Measurements from ENCODE around the gene CDKL1. TPM values are rescaled to one million over a fixed set of nuclear protein-coding genes. Genes with fewer than 3 reads are reported as not detected.

Gene CDKL1
- total RNA-seq, 1 experiment from 2014 or later, result 2.4 TPM

- intact Hi-C loops (cut with micrococcal nuclease; ENCODE audit: unreplicated experiment), result loop anchor here (1.0 to 5.0 kb wide), 2 partner anchors 220 to 460 kb away; partner anchors contain the start of genes MAP4K5 and NEMF
- Histone ChIP-seq H3K36me3 (ENCODE audit: low read depth) (no peaks in the 10 kb centered on the region), H2AFZ (peak within 1 kb of the TSS; percentile 99), H3K4me1 (replicated peaks; ENCODE audit: insufficient read depth) (peaks cover 18% of the 10 kb centered on the region), H3K9me2 (ENCODE audit: insufficient read depth) (no peaks in the 10 kb centered on the region; the same call in 1 of the 2 replicates), H3F3A (ENCODE audit: insufficient read depth, low read depth) (peaks cover 5% of the 10 kb centered on the region; the same call in 1 of the 2 replicates), H3K4me3 (peak within 1 kb of the TSS; percentile 85), H3K27me3 (ENCODE audit: insufficient read depth, low read depth) (no peaks in the 10 kb centered on the region), H3K4me2 (peak within 1 kb of the TSS; percentile 97), H3K27ac (peak within 1 kb of the TSS; percentile 88), H4K20me1 (ENCODE audit: insufficient read depth) (no peaks in the 10 kb centered on the region), H3K79me2 (ENCODE audit: low read depth) (peaks cover 54% of the 10 kb centered on the region), H3K9me3 (ENCODE audit: insufficient read depth, low read depth) (no peaks in the 10 kb centered on the region; the same call in 1 of the 2 replicates)
- DNase-seq, result peak; percentile 83 to 95
- no TSS peak for BruUV-seq (replicated peaks)
- POLR2A ChIA-PET (ENCODE audit: unreplicated experiment), result interaction anchor here (0.5 to 0.9 kb wide), 6 partner anchors 84 to 1482 kb away, joined by 3 to 19 read pairs (median 4); partner anchors contain the start of genes CDKL1 and NEMF
- CTCF ChIA-PET, result interaction anchor here (0.6 kb wide), 4 partner anchors 92 to 929 kb away, joined by 3 to 4 read pairs (median 4); no protein-coding TSS in a partner anchor
- TF ChIP-seq EZH2 (IDR thresholded peaks at IDR 0.05; ENCODE audit: low read depth) (no peak), CTCF (conservative IDR thresholded peaks at IDR 0.05) (peak; percentile 31)
Observed at GRCh38 chr14:50311972-50312733, 84.5 kb downstream of the CDKL1 start, which contains the start of the genes DMAC2L and L2HGDH. Gene DMAC2L (plus strand): TSS chr14:50312324. CDS start chr14:50321488, 9,164 bp downstream. Gene L2HGDH (minus strand): TSS chr14:50312229. CDS start chr14:50312150, 79 bp downstream.

DNA sequence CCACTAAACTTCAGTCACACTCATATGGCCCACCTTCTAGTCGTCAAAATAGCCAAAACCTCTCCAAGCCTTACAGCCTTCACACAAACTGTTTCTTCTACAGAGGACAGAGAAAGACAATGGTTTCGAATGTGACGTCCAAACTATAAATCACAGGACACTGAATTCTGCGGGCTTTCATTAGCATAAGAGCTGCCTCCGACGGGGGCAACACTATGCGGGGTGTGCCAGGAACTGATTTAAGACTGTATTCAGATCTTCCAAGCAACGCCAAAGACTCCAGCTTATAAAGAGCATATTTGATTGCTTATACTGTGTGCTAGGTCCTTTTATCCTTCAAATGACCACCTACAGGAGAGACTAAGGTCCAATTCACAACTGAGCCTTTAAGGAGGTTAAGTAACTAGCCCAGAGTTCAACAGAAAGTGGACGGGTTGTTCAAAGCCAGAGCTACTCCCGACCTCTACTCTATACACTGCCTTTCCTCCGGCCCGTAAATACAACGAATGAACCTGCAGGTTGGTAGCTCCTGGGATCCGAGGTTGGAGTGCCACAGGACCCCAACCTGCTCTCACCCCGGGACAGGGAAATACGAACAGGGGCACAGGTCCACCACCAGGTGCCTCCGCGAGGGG lies 85.2 kb downstream of the CDKL1 start:
- no peaks in the 10 kb centered on the region for H4K20me1 ChIP-seq (ENCODE audit: insufficient read depth)
- peak overlapping the region; percentile 97 for H3K4me2 ChIP-seq
- no peaks in the 10 kb centered on the region; the same call in 1 of the 2 replicates for H3K9me2 ChIP-seq (ENCODE audit: insufficient read depth)
- peaks cover 5% of the 10 kb centered on the region; the same call in 1 of the 2 replicates for H3F3A ChIP-seq (ENCODE audit: insufficient read depth, low read depth)
- ChIA-PET POLR2A (ENCODE audit: unreplicated experiment) (interaction anchor here (0.5 to 0.6 kb wide), 2 partner anchors 85 to 140 kb away, joined by 4 to 5 read pairs; partner anchors contain the start of gene CDKL1), CTCF (interaction anchor here (0.5 to 1.0 kb wide), 3 partner anchors 10 to 416 kb away, joined by 3 to 5 read pairs (median 3); no protein-coding TSS in a partner anchor)
- no peaks in the 10 kb centered on the region for H3K36me3 ChIP-seq (ENCODE audit: low read depth)
- H3K79me2 ChIP-seq (ENCODE audit: low read depth), result peaks cover 54% of the 10 kb centered on the region
- H3K4me1 ChIP-seq (replicated peaks; ENCODE audit: insufficient read depth), result peaks cover 18% of the 10 kb centered on the region
- TF ChIP-seq EZH2 (IDR thresholded peaks at IDR 0.05; ENCODE audit: low read depth) (no peak), CTCF (conservative IDR thresholded peaks at IDR 0.05) (peak; percentile 64; the same call in 1 of the 2 replicates)
- H3K27me3 ChIP-seq (ENCODE audit: insufficient read depth, low read depth), result no peaks in the 10 kb centered on the region
- peak overlapping the region; percentile 99 for H2AFZ ChIP-seq
- peak overlapping the region; percentile 85 for H3K4me3 ChIP-seq
- DNase-seq, result no peak
- BruUV-seq (replicated peaks), result TSS peak; percentile 50
- no peaks in the 10 kb centered on the region; the same call in 1 of the 2 replicates for H3K9me3 ChIP-seq (ENCODE audit: insufficient read depth, low read depth)
- intact Hi-C loops (cut with micrococcal nuclease; ENCODE audit: unreplicated experiment), result loop anchor here (5.0 kb wide), 1 partner anchor 459 kb away; the partner anchor contains the start of gene NEMF
- H3K27ac ChIP-seq, result peak overlapping the region; percentile 33; the same call in 1 of the 2 replicates

GRCh38 chr14:50310445-50310844 lies 86.2 kb downstream of the CDKL1 start:
- ChIA-PET CTCF (interaction anchor here (0.6 to 1.0 kb wide), 5 partner anchors 11 to 680 kb away, joined by 3 to 14 read pairs (median 5); no protein-coding TSS in a partner anchor), POLR2A (ENCODE audit: unreplicated experiment) (no interaction called here)
- no peak for DNase-seq
- no peaks in the 10 kb centered on the region; the same call in 1 of the 2 replicates for H3K9me2 ChIP-seq (ENCODE audit: insufficient read depth)
- peaks cover 5% of the 10 kb centered on the region; the same call in 1 of the 2 replicates for H3F3A ChIP-seq (ENCODE audit: insufficient read depth, low read depth)
- peaks cover 18% of the 10 kb centered on the region for H3K4me1 ChIP-seq (replicated peaks; ENCODE audit: insufficient read depth)
- TF ChIP-seq EZH2 (IDR thresholded peaks at IDR 0.05; ENCODE audit: low read depth) (no peak), CTCF (conservative IDR thresholded peaks at IDR 0.05) (no peak)
- H2AFZ ChIP-seq, result no peak overlapping the region
- no peaks in the 10 kb centered on the region; the same call in 1 of the 2 replicates for H3K9me3 ChIP-seq (ENCODE audit: insufficient read depth, low read depth)
- peak overlapping the region; percentile 97; the same call in 1 of the 2 replicates for H3K4me2 ChIP-seq
- H3K4me3 ChIP-seq, result peak overlapping the region; percentile 85; the same call in 1 of the 2 replicates
- no TSS peak for BruUV-seq (replicated peaks)
- no peaks in the 10 kb centered on the region for H3K36me3 ChIP-seq (ENCODE audit: low read depth)
- intact Hi-C loops (cut with micrococcal nuclease; ENCODE audit: unreplicated experiment), result loop anchor here (5.0 kb wide), 1 partner anchor 458 kb away; the partner anchor contains the start of gene NEMF
- H4K20me1 ChIP-seq (ENCODE audit: insufficient read depth), result no peaks in the 10 kb centered on the region
- H3K27me3 ChIP-seq (ENCODE audit: insufficient read depth, low read depth), result no peaks in the 10 kb centered on the region
- peaks cover 57% of the 10 kb centered on the region for H3K79me2 ChIP-seq (ENCODE audit: low read depth)
- no peak overlapping the region for H3K27ac ChIP-seq
